AG09319 (cell line): ENCODE measurements around the gene SMAP1.

Experiments used
- DNase-seq: peaks from one replicate; pipeline ENCODE4 v3.0.0-alpha.2; 2010; ENCODE audit warnings: low read depth; ENCODE audit errors: extremely low read depth
- TF ChIP-seq, protein P1 (sequence below): IDR thresholded peaks from 2 replicates; pipeline ENCODE4 v1.5.1; 2011; ENCODE audit warnings: low read depth, mild to moderate bottlenecking, inconsistent platforms, low read length, moderate library complexity

Gene SMAP1

GRCh38 chr6:70852667-70853246 lies 185.1 kb downstream of the SMAP1 start:
- TF ChIP-seq, protein P1, sequence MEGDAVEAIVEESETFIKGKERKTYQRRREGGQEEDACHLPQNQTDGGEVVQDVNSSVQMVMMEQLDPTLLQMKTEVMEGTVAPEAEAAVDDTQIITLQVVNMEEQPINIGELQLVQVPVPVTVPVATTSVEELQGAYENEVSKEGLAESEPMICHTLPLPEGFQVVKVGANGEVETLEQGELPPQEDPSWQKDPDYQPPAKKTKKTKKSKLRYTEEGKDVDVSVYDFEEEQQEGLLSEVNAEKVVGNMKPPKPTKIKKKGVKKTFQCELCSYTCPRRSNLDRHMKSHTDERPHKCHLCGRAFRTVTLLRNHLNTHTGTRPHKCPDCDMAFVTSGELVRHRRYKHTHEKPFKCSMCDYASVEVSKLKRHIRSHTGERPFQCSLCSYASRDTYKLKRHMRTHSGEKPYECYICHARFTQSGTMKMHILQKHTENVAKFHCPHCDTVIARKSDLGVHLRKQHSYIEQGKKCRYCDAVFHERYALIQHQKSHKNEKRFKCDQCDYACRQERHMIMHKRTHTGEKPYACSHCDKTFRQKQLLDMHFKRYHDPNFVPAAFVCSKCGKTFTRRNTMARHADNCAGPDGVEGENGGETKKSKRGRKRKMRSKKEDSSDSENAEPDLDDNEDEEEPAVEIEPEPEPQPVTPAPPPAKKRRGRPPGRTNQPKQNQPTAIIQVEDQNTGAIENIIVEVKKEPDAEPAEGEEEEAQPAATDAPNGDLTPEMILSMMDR: no peak
- DNase-seq: no peak

- no peak for DNase-seq
- TF ChIP-seq, protein P1: no peak
Observed at GRCh38 chr6:70857387-70858077, 189.8 kb downstream of the SMAP1 start.

DNA sequence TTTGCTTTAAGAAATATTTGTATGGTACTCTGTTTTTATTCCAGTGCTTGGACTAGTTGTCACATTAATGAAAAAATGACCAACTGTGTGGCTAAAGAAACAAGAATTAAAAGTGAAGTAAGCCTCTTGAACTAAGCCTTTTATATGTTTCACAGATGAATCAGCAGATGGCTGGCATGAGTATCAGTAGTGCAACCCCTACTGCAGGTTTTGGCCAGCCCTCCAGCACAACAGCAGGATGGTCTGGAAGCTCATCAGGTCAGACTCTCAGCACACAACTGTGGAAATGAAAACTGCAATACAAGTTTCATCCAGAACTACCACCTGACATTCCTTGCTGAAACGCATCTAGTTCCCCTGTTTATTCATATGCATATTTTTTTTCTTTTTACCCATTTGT lies 192.4 kb downstream of the SMAP1 start:
- TF ChIP-seq, protein P1: no peak
- no peak for DNase-seq

DNA sequence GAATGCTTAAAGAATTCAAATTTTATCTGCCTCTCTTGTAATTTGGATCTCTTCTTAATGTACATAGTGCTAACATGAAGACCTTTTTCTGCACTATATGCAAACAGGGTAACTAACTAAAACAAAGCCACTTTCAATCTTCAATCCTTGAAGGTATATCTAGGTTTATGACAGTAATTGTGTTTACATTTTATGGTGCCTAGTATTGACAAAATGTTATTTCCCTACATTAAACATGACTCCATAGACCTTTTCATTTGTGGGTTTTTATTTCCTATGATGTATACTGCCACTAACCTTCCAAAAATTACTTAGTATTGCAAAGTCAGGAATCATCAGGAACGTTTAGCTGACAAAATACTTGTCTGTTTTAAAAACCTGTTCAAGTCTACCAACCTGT lies 193.2 kb downstream of the SMAP1 start:
- TF ChIP-seq, protein P1: no peak
- no peak for DNase-seq

DNA sequence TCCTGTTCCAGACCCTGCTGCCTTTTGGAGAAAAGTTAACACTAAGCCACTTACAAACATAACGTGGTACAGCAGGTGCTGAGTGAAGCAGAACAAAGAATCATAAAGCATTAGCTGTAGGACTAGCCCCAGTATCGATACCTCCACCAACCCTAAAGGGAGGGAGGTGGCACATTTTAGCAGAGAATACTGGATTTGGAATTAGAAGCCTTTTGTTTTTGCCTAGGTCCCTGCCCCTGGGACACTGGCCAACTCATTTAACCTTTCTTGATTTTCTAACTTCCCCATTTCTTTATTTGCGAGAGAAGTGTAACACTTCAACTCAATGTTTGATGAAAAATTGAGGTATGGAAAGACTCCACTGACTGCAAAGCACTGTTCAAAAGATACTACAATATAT lies 195.7 kb downstream of the SMAP1 start:
- TF ChIP-seq, protein P1: no peak
- DNase-seq: no peak

DNA sequence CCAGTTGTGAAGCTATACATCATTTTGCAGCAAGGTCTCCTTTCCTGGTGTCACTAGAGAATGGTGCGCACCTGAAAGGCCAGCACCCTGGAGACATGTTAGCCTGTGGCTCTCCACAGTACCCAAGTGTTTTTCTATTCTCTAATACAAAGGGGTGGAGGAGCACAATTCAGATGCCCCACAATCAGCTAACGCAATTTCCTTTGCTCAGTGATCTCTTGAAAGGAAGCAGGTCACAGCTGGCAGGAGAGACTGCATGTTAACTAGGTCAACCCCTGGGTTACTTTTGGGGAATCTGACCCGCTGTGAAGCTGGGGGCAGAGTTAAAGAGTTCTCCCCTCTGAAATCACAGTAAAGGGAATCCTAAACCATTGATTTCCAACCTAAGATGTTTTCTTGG lies 196.7 kb downstream of the SMAP1 start:
- no peak for DNase-seq
- TF ChIP-seq, protein P1: no peak

- no peak for DNase-seq
- TF ChIP-seq, protein P1: no peak
Observed at GRCh38 chr6:70872469-70872868, 204.8 kb downstream of the SMAP1 start.
